Measurements from ENCODE around the gene SLC13A1. TPM values are rescaled to one million over a fixed set of nuclear protein-coding genes. Genes with fewer than 3 reads are reported as not detected.

The SLC13A1 gene
- total RNA-seq, 1 donor from 2014 or later, result not detected

GRCh38 chr7:123198668-123199652, 809 bp downstream of the SLC13A1 start:
- Histone ChIP-seq H4K20me1 (ENCODE audit: low read depth) (no peaks in the 10 kb centered on the region), H3K9me3 (ENCODE audit: low read depth) (no peaks in the 10 kb centered on the region), H3K4me3 (no peak overlapping the region), H2AFZ (replicated peaks) (no peak overlapping the region), H3K27ac (no peak overlapping the region), H3F3A (ENCODE audit: low read depth) (no peaks in the 10 kb centered on the region), H3K79me2 (ENCODE audit: low read depth) (no peaks in the 10 kb centered on the region), H3K4me2 (no peak overlapping the region), H3K9ac (no peak overlapping the region), H3K36me3 (no peaks in the 10 kb centered on the region), H3K4me1 (no peaks in the 10 kb centered on the region), H3K27me3 (no peaks in the 10 kb centered on the region)
- no peak overlapping the region for H3K4me3 Mint-ChIP-seq
- H3K9me3 Mint-ChIP-seq, result no peaks in the 10 kb centered on the region
- no peaks in the 10 kb centered on the region for H3K36me3 Mint-ChIP-seq
- peaks cover 2% of the 10 kb centered on the region for H3K27me3 Mint-ChIP-seq (ENCODE audit: insufficient read depth, low read depth)
- DNase-seq (ENCODE audit: low spot score), result no peak
- no peak for TF ChIP-seq EZH2 (IDR thresholded peaks at IDR 0.05)
- TF ChIP-seq EZH2phosphoT487 (IDR thresholded peaks at IDR 0.05), result no peak
- TF ChIP-seq, protein P1, sequence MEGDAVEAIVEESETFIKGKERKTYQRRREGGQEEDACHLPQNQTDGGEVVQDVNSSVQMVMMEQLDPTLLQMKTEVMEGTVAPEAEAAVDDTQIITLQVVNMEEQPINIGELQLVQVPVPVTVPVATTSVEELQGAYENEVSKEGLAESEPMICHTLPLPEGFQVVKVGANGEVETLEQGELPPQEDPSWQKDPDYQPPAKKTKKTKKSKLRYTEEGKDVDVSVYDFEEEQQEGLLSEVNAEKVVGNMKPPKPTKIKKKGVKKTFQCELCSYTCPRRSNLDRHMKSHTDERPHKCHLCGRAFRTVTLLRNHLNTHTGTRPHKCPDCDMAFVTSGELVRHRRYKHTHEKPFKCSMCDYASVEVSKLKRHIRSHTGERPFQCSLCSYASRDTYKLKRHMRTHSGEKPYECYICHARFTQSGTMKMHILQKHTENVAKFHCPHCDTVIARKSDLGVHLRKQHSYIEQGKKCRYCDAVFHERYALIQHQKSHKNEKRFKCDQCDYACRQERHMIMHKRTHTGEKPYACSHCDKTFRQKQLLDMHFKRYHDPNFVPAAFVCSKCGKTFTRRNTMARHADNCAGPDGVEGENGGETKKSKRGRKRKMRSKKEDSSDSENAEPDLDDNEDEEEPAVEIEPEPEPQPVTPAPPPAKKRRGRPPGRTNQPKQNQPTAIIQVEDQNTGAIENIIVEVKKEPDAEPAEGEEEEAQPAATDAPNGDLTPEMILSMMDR (IDR thresholded peaks at IDR 0.05), result no peak
- no peak overlapping the region for H3K27ac Mint-ChIP-seq
- no peaks in the 10 kb centered on the region for H3K4me1 Mint-ChIP-seq

DNA sequence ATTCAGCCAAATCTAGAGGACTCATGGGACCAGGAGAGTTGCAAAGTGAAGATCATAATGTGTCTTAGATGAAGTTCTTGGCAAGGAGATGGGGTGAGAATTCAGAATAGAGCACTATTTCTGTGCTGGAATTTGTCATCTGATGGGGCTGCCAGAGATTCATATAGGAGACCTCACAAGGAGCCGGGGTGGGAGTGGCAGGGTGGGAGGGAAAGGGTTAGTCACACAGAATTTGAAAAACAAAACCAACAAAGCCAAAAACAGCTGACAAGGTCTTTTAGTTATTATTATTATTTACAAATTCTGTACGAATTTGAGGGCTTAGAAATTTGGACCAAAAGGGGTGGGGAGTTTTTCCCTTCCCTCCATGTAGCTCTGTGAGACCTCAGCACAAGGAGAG, 1.7 kb downstream of the SLC13A1 start:
- H3K4me3 Mint-ChIP-seq, result no peak overlapping the region
- no peak overlapping the region for H3K27ac Mint-ChIP-seq
- DNase-seq (ENCODE audit: low spot score), result no peak
- Histone ChIP-seq H3K79me2 (ENCODE audit: low read depth) (no peaks in the 10 kb centered on the region), H3K9me3 (ENCODE audit: low read depth) (no peaks in the 10 kb centered on the region), H3K36me3 (no peaks in the 10 kb centered on the region), H3K4me2 (no peak overlapping the region), H3K4me3 (no peak overlapping the region), H3K4me1 (no peaks in the 10 kb centered on the region), H2AFZ (replicated peaks) (no peak overlapping the region), H3F3A (ENCODE audit: low read depth) (no peaks in the 10 kb centered on the region), H3K27ac (no peak overlapping the region), H3K9ac (no peak overlapping the region), H4K20me1 (ENCODE audit: low read depth) (no peaks in the 10 kb centered on the region), H3K27me3 (no peaks in the 10 kb centered on the region)
- H3K9me3 Mint-ChIP-seq, result no peaks in the 10 kb centered on the region
- no peaks in the 10 kb centered on the region for H3K4me1 Mint-ChIP-seq
- no peaks in the 10 kb centered on the region for H3K36me3 Mint-ChIP-seq
- TF ChIP-seq EZH2phosphoT487 (IDR thresholded peaks at IDR 0.05) (no peak), EZH2 (IDR thresholded peaks at IDR 0.05) (no peak)
- TF ChIP-seq, protein P1 (IDR thresholded peaks at IDR 0.05), result no peak
- H3K27me3 Mint-ChIP-seq (ENCODE audit: insufficient read depth, low read depth), result peaks cover 2% of the 10 kb centered on the region

DNA sequence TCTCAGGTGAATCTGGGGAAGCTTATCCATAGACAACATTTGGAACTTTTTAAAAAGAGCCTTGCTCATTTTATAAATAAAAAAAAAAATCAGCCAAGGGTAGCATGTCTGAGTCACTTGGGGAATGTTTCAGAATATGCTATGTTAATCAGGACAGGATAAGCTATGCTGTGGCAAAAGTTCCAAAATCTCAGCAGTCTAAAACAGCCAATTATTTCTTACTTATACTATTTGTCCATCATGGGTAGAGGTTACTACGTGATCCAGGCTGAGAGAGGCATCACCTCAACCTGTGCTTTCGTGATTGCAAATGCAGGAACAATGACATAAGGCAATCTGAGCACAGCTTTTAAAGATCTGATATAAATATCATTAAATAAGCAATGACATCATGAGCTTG, 6.5 kb downstream of the SLC13A1 start:
- H3F3A ChIP-seq (ENCODE audit: low read depth), result no peaks in the 10 kb centered on the region
- no peaks in the 10 kb centered on the region for H3K36me3 ChIP-seq
- H3K27ac Mint-ChIP-seq, result no peak overlapping the region
- H3K36me3 Mint-ChIP-seq, result no peaks in the 10 kb centered on the region
- no peaks in the 10 kb centered on the region for H3K9me3 Mint-ChIP-seq
- TF ChIP-seq EZH2phosphoT487 (IDR thresholded peaks at IDR 0.05), result no peak
- no peak for TF ChIP-seq EZH2 (IDR thresholded peaks at IDR 0.05)
- H3K4me2 ChIP-seq, result no peak overlapping the region
- no peak overlapping the region for H3K4me3 ChIP-seq
- H3K27me3 ChIP-seq, result no peaks in the 10 kb centered on the region
- H3K4me3 Mint-ChIP-seq, result no peak overlapping the region
- H3K27me3 Mint-ChIP-seq (ENCODE audit: insufficient read depth, low read depth), result no peaks in the 10 kb centered on the region
- no peak for DNase-seq (ENCODE audit: low spot score)
- H3K9me3 ChIP-seq (ENCODE audit: low read depth), result no peaks in the 10 kb centered on the region
- H4K20me1 ChIP-seq (ENCODE audit: low read depth), result no peaks in the 10 kb centered on the region
- H2AFZ ChIP-seq (replicated peaks), result no peak overlapping the region
- H3K27ac ChIP-seq, result no peak overlapping the region
- no peak overlapping the region for H3K9ac ChIP-seq
- H3K4me1 ChIP-seq, result no peaks in the 10 kb centered on the region
- no peaks in the 10 kb centered on the region for H3K79me2 ChIP-seq (ENCODE audit: low read depth)
- no peaks in the 10 kb centered on the region for H3K4me1 Mint-ChIP-seq

- Histone ChIP-seq H3K4me1 (no peaks in the 10 kb centered on the region), H3F3A (ENCODE audit: low read depth) (peaks cover 4% of the 10 kb centered on the region), H3K27me3 (no peaks in the 10 kb centered on the region), H3K27ac (no peak overlapping the region), H2AFZ (replicated peaks) (no peak overlapping the region), H3K79me2 (ENCODE audit: low read depth) (no peaks in the 10 kb centered on the region), H3K4me2 (no peak overlapping the region), H3K4me3 (no peak overlapping the region), H3K9ac (no peak overlapping the region), H3K36me3 (no peaks in the 10 kb centered on the region), H3K9me3 (ENCODE audit: low read depth) (no peaks in the 10 kb centered on the region), H4K20me1 (ENCODE audit: low read depth) (no peaks in the 10 kb centered on the region)
- no peak for TF ChIP-seq EZH2 (IDR thresholded peaks at IDR 0.05)
- no peak for TF ChIP-seq EZH2phosphoT487 (IDR thresholded peaks at IDR 0.05)
- TF ChIP-seq, protein P1 (IDR thresholded peaks at IDR 0.05), result no peak
- no peak for DNase-seq (ENCODE audit: low spot score)
- Mint-ChIP-seq H3K4me3 (no peak overlapping the region), H3K36me3 (no peaks in the 10 kb centered on the region), H3K9me3 (peaks cover 2% of the 10 kb centered on the region), H3K4me1 (no peaks in the 10 kb centered on the region), H3K27me3 (ENCODE audit: insufficient read depth, low read depth) (no peaks in the 10 kb centered on the region), H3K27ac (no peak overlapping the region)
Observed at GRCh38 chr7:123191132-123191531, 8.6 kb downstream of the SLC13A1 start.

Measured in neural progenitor cell (in vitro differentiated cells).